A549 treated with Mapracorat at 1 μM for 4 hours (cell line): Measurements from ENCODE around the gene PLEKHM2. TPM values are rescaled to one million over a fixed set of nuclear protein-coding genes. Genes with fewer than 3 reads are reported as not detected.

Experiments
- total RNA-seq: library from RNA; stranded (reverse); fragments of 200-300 nt; extraction: Qiagen RNA extraction; gene quantifications from 5 replicates; pipeline ENCODE4 v1.2.3, GENCODE V29; 2022

The PLEKHM2 gene, protein sequence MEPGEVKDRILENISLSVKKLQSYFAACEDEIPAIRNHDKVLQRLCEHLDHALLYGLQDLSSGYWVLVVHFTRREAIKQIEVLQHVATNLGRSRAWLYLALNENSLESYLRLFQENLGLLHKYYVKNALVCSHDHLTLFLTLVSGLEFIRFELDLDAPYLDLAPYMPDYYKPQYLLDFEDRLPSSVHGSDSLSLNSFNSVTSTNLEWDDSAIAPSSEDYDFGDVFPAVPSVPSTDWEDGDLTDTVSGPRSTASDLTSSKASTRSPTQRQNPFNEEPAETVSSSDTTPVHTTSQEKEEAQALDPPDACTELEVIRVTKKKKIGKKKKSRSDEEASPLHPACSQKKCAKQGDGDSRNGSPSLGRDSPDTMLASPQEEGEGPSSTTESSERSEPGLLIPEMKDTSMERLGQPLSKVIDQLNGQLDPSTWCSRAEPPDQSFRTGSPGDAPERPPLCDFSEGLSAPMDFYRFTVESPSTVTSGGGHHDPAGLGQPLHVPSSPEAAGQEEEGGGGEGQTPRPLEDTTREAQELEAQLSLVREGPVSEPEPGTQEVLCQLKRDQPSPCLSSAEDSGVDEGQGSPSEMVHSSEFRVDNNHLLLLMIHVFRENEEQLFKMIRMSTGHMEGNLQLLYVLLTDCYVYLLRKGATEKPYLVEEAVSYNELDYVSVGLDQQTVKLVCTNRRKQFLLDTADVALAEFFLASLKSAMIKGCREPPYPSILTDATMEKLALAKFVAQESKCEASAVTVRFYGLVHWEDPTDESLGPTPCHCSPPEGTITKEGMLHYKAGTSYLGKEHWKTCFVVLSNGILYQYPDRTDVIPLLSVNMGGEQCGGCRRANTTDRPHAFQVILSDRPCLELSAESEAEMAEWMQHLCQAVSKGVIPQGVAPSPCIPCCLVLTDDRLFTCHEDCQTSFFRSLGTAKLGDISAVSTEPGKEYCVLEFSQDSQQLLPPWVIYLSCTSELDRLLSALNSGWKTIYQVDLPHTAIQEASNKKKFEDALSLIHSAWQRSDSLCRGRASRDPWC
- 19.9 to 28.1 TPM (median 25.8 TPM) in 5 replicates for total RNA-seq

DNA sequence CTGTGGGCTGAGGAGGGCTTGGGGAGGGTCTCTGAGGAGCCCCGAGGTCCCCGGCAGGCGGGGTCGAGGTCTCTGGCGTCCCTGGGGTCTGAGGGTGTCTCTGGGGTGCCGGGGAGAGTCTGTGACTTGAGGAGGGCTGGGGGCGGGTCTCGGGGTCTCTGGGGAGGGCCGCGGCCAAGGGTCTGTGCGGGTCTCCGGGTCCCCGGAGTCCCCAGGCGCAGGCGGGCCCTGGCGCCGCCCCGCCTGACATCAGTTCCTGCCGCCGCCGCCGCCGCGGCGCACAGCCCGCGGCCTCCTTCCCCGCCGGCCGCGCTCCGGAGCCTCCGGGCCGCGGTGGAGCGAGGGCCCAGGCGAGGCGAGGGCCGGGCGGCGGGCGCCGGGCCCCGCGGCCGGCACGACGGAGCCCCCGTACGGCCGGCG is at the start of gene PLEKHM2:
PLEKHM2 (plus strand) TSS at position 279 of the 420 bp plus-strand sequence. CDS start 239 bp downstream, outside the sequence.

DNA sequence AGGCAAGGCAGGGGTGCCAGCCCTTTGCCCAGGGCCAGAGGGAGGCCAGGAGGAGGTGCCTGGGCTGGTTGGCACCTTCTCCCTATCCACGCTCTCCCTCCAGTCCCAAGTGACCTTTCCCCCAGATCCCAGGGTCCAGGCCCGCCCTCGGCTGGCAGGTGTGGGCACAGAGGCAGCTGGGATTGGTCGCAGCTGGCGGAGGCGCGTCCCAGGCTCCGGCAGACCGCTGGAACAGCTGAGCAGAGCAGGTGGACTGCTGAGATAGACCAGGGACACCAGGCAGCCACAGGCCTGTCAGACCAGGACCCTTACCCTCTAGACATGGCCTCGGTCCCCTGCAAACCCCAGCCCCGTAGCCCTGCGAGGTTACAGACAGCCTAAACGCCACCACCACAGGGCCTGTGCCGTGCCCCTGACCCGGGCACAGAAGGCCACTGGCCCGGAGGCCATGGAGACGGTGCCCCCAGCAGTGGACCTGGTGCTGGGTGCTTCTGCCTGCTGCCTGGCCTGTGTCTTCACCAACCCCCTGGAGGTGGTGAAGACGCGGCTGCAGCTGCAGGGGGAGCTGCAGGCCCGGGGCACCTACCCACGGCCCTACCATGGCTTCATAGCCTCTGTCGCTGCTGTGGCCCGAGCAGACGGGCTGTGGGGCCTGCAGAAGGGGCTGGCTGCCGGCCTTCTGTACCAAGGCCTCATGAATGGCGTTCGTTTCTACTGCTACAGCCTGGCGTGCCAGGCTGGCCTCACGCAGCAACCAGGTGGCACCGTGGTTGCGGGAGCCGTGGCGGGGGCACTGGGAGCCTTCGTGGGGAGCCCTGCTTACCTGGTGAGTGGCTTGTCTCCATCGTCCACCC is 52.1 kb downstream of the PLEKHM2 start, which contains the start of gene SLC25A34:
SLC25A34 (plus strand) TSS at position 221 of the 854 bp plus-strand sequence; CDS start at position 449, 228 bp downstream.

DNA sequence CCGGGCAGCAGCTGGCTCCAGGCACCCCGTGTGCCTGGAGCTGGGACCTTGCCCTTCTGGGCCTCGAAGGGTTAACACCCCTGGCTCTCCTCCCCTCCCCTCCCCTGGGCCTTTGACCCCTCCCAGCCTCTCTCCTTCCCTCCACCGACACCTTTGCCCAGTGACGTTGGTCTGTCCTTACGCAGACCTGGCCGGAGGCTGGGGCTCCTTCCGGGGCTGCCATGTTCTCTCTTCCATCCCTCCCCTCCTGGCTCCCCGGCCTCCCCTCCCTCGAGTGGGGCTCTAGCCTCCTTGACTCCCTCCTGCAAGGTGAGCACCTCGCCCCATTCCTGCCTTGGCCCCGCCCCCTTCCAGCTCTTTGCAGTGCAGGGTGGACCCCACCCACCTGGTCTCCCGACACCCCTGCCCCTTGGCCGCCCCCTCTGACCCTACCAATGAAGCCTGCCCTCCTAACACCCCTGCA is 58.2 kb downstream of the PLEKHM2 start, which contains the start of gene TMEM82:
TMEM82 (plus strand) TSS at position 161 of the 463 bp plus-strand sequence; CDS start at position 222, 61 bp downstream.

DNA sequence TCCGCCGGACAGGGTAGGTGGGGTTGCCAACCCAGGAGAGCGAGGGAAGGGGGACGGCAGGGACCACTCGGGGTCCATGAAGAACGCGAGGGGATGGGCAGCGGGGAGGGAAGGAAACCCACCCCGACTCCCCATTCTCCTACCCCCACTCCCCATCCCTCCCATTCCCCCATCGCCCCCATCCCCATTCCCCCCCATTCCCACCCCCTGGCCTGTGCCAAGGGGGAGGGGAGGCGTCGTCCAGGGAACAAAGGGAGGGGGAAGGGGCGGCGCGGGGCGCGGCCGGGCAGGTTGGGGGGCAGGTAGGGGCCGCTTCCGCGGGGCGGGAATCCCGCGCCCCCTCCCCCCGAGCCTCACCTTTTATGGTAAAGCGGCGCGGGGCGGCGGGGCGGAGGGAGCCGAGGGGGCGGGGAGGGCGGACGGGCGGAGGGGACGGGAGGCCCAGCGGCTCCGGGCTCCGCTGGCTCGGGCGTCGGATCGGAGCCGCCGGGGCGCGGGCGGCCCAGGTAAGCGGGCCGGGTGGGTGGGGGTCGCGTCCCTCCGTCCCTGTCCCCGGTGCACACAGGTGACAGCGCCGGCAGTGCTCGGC is 74.3 kb downstream of the PLEKHM2 start, which contains the start of gene FBLIM1:
FBLIM1 (plus strand) TSS at position 453 of the 589 bp plus-strand sequence. CDS start 6,189 bp downstream, outside the sequence.

Other genes with a start within 250 kb of the PLEKHM2 start
- gene CTRC, start 245.9 kb upstream of the PLEKHM2 start, total RNA-seq, result 1.2 to 2.8 TPM (median 1.4 TPM) in 5 replicates
- not detected in 5 replicates for gene CELA2A, start 227.6 kb upstream of the PLEKHM2 start, total RNA-seq
- gene CELA2B, start 208.2 kb upstream of the PLEKHM2 start, total RNA-seq, result not detected in 5 replicates
- gene CASP9, start 160.1 kb upstream of the PLEKHM2 start, total RNA-seq, result 4.8 to 6.2 TPM (median 5.6 TPM) in 5 replicates
- 4.0 to 8.0 TPM (median 4.4 TPM) in 5 replicates for gene DNAJC16, start 157.5 kb upstream of the PLEKHM2 start, total RNA-seq
- gene AGMAT, start 99.3 kb upstream of the PLEKHM2 start, total RNA-seq, result 5.1 to 7.7 TPM (median 7.4 TPM) in 5 replicates
- gene DDI2, start 66.9 kb upstream of the PLEKHM2 start, total RNA-seq, result 7.1 to 9.0 TPM (median 7.5 TPM) in 5 replicates
- gene SLC25A34, start 51.9 kb downstream of the PLEKHM2 start, total RNA-seq, result 0.19 to 0.53 TPM (median 0.30 TPM) in 5 replicates
- not detected in 5 replicates for gene TMEM82, start 58.2 kb downstream of the PLEKHM2 start, total RNA-seq
- gene FBLIM1, start 74.5 kb downstream of the PLEKHM2 start, total RNA-seq, result 21.8 to 34.6 TPM (median 27.8 TPM) in 5 replicates
- gene UQCRHL, start 123.3 kb downstream of the PLEKHM2 start, total RNA-seq, result 5.8 to 8.9 TPM (median 6.2 TPM) in 5 replicates
- 36.4 to 40.4 TPM (median 39.8 TPM) in 5 replicates for gene SPEN, start 163.4 kb downstream of the PLEKHM2 start, total RNA-seq